AG04450 (cell line): ENCODE measurements around the gene LTN1. TPM values are rescaled to one million over a fixed set of nuclear protein-coding genes. Genes with fewer than 3 reads are reported as not detected.
A peak's percentile ranks its signal among the peaks of the same experiment; 100 is the strongest.

ENCODE experiments used
- CTCF ChIA-PET: fragments of 300-600, 350-600 bp; formaldehyde crosslinking; extraction: SDS; loops from one replicate; lab custom pipeline; 2022; ENCODE audit warnings: antibody characterized with exemption, inconsistent platforms; lab: Charles Lee
- POLR2A ChIA-PET: fragments of 350-600 bp; formaldehyde crosslinking; extraction: SDS; loops from one replicate; lab custom pipeline; 2021; ENCODE audit warnings: antibody characterized with exemption, inconsistent platforms; lab: Yijun Ruan, JAX
- DNase-seq: peaks from one replicate; pipeline ENCODE4 v3.0.0-alpha.2; 2011; ENCODE audit warnings: low read depth, low spot score
- H3K27ac ChIP-seq: one replicate; pipeline ENCODE4 v1.5.1; 2012; ENCODE audit warnings: low read depth, low read length, control low read depth
- H3K27me3 ChIP-seq: one replicate; pipeline ENCODE4 v1.6.0; 2012; ENCODE audit warnings: low read length; ENCODE audit not compliant: control insufficient read depth, insufficient read depth
- H3K4me3 ChIP-seq: 2 replicates; pipeline ENCODE4 v1.5.1; 2011; ENCODE audit warnings: mild to moderate bottlenecking, low read depth, low read length, control low read depth
- H3K9me3 ChIP-seq: 2 replicates; pipeline ENCODE4 v1.5.1; 2012; ENCODE audit warnings: low read length; ENCODE audit not compliant: control insufficient read depth, insufficient read depth
- CTCF ChIP-seq: IDR thresholded peaks from 2 replicates; pipeline ENCODE4 v1.5.1; 2011; ENCODE audit warnings: low read depth, low read length, control low read depth, inconsistent platforms
- polyA plus RNA-seq: library from polyadenylated mRNA; depleted of rRNA; stranded (reverse); fragments of >200 nt; gene quantifications from 2 replicates; pipeline ENCODE4 v1.2.3, GENCODE V29; 2011

The LTN1 gene
- polyA plus RNA-seq, 1 experiment = 14.4 TPM

- no peak for DNase-seq
- Histone ChIP-seq H3K27ac (no peak overlapping the region), H3K4me3 (no peak overlapping the region), H3K9me3 (peaks cover 3% of the 10 kb centered on the region; the same call in 1 of the 2 replicates), H3K27me3 (no peaks in the 10 kb centered on the region)
- ChIA-PET CTCF (no interaction called here), POLR2A (no interaction called here)
- TF ChIP-seq CTCF = no peak
Observed at GRCh38 chr21:28900481-28900880, 92.2 kb downstream of the LTN1 start.

GRCh38 chr21:28899744-28900143 is 92.9 kb downstream of the LTN1 start:
- H3K4me3 ChIP-seq = no peak overlapping the region
- POLR2A ChIA-PET = interaction anchor here (0.7 kb wide), 1 partner anchor 15 kb away, joined by 4 read pairs; a partner anchor contains a TSS
- CTCF ChIA-PET = no interaction called here

GRCh38 chr21:28899220-28899619 is 93.5 kb downstream of the LTN1 start:
- no peak for TF ChIP-seq CTCF
- DNase-seq = no peak

More at GRCh38 chr21:28899744-28900143, 92.9 kb downstream of the LTN1 start:
- no peak overlapping the region for H3K27ac ChIP-seq
- TF ChIP-seq CTCF = no peak
- H3K9me3 ChIP-seq = peaks cover 3% of the 10 kb centered on the region; the same call in 1 of the 2 replicates
- H3K27me3 ChIP-seq = no peaks in the 10 kb centered on the region
- DNase-seq = peak; percentile 20

GRCh38 chr21:28893687-28894086 is 99.0 kb downstream of the LTN1 start:
- POLR2A ChIA-PET = no interaction called here
- TF ChIP-seq CTCF = no peak
- Histone ChIP-seq H3K27ac (no peak overlapping the region), H3K27me3 (no peaks in the 10 kb centered on the region), H3K4me3 (no peak overlapping the region), H3K9me3 (no peaks in the 10 kb centered on the region)
- DNase-seq = no peak
- CTCF ChIA-PET = no interaction called here

More at GRCh38 chr21:28899220-28899619, 93.5 kb downstream of the LTN1 start:
- peaks cover 3% of the 10 kb centered on the region; the same call in 1 of the 2 replicates for H3K9me3 ChIP-seq
- no peak overlapping the region for H3K4me3 ChIP-seq
- ChIA-PET POLR2A (interaction anchor here (0.7 kb wide), 1 partner anchor 14 kb away, joined by 4 read pairs; a partner anchor contains a TSS), CTCF (no interaction called here)
- H3K27ac ChIP-seq = no peak overlapping the region
- no peaks in the 10 kb centered on the region for H3K27me3 ChIP-seq

GRCh38 chr21:28892199-28893111 is 100.2 kb downstream of the LTN1 start:
- peaks cover under 1% of the 10 kb centered on the region for H3K27me3 ChIP-seq
- CTCF ChIA-PET = interaction anchor here (0.7 kb wide), 1 partner anchor 9 kb away, joined by 3 read pairs; no protein-coding TSS in a partner anchor

More at GRCh38 chr21:28892199-28893111, 100.2 kb downstream of the LTN1 start:
- POLR2A ChIA-PET = no interaction called here
- no peak for TF ChIP-seq CTCF
- no peaks in the 10 kb centered on the region for H3K9me3 ChIP-seq
- H3K4me3 ChIP-seq = no peak overlapping the region
- H3K27ac ChIP-seq = no peak overlapping the region
- DNase-seq = no peak
